MCF 10A (cell line): ENCODE measurements around the gene MRPS9. TPM values are rescaled to one million over a fixed set of nuclear protein-coding genes. Genes with fewer than 3 reads are reported as not detected.

Experiments used
- BruUV-seq: library from RNA; stranded (reverse); fragments of 400-500 nt; replicated peaks from 2 replicates; lab custom pipeline; 2021; lab: Mats Ljungman, UMichigan
- CTCF ChIA-PET: fragments of 300-600 bp; sonication (Branson Sonifier 250); formaldehyde crosslinking; extraction: SDS; loops from one replicate; lab custom pipeline; 2021; ENCODE audit warnings: antibody characterized with exemption, inconsistent platforms; lab: Yijun Ruan, JAX
- POLR2A ChIA-PET: fragments of 300-600, 350-650 bp; sonication (Branson Sonifier 250); formaldehyde crosslinking; extraction: SDS; loops from one replicate; lab custom pipeline; 2020; ENCODE audit warnings: antibody characterized with exemption, inconsistent platforms; lab: Yijun Ruan, JAX
- DNase-seq: peaks from one replicate; pipeline ENCODE4 v3.0.0-alpha.2; 2018; ENCODE audit not compliant: unreplicated experiment
- H3K27ac Mint-ChIP-seq: one replicate; pipeline ENCODE4 v1.8.0; 2022; ENCODE audit warnings: mild to moderate bottlenecking, low read depth, mixed read lengths; ENCODE audit not compliant: unreplicated experiment
- H3K27me3 Mint-ChIP-seq: one replicate; pipeline ENCODE4 v1.8.0; 2022; ENCODE audit warnings: mixed read lengths; ENCODE audit not compliant: insufficient read depth, unreplicated experiment
- H3K36me3 Mint-ChIP-seq: one replicate; pipeline ENCODE4 v1.8.0; 2022; ENCODE audit warnings: mild to moderate bottlenecking, moderate library complexity, mixed read lengths; ENCODE audit not compliant: insufficient read depth, unreplicated experiment
- H3K4me1 Mint-ChIP-seq: one replicate; pipeline ENCODE4 v1.8.0; 2022; ENCODE audit warnings: mixed read lengths; ENCODE audit not compliant: insufficient read depth, unreplicated experiment
- H3K4me3 Mint-ChIP-seq: one replicate; pipeline ENCODE4 v1.8.0; 2022; ENCODE audit warnings: mild to moderate bottlenecking, moderate library complexity, mixed read lengths; ENCODE audit not compliant: unreplicated experiment
- H3K9me3 Mint-ChIP-seq: one replicate; pipeline ENCODE4 v1.8.0; 2022; ENCODE audit warnings: mixed read lengths; ENCODE audit not compliant: unreplicated experiment
- CTCF ChIP-seq: fragments of 200-600 bp; IDR thresholded peaks from one replicate; pipeline ENCODE4 v1.8.0; 2022; ENCODE audit warnings: antibody characterized with exemption, mild to moderate bottlenecking; ENCODE audit not compliant: unreplicated experiment
- intact Hi-C: fragments of 100-400 bp; cut with micrococcal nuclease; formaldehyde crosslinking; loops from 2 replicates; pipeline ENCODE4 v1.14.1; 2022
- total RNA-seq: library from RNA; stranded (reverse); gene quantifications from 2 replicates; pipeline ENCODE4 v1.2.3, GENCODE V29; 2022

MRPS9 gene
- total RNA-seq, 1 experiment from 2014 or later, result 40.0 TPM

GRCh38 chr2:105149272-105149671 is 111.4 kb downstream of the MRPS9 start:
- H3K4me3 Mint-ChIP-seq, result no peak overlapping the region
- H3K9me3 Mint-ChIP-seq, result no peaks in the 10 kb centered on the region
- POLR2A ChIA-PET, result interaction anchor here (0.9 kb wide), 1 partner anchor 54 kb away, joined by 3 read pairs; no protein-coding TSS in a partner anchor
- DNase-seq, result no peak
- no peaks in the 10 kb centered on the region for H3K4me1 Mint-ChIP-seq
- intact Hi-C loops, result no loop called here
- no peak for TF ChIP-seq CTCF
- no peaks in the 10 kb centered on the region for H3K36me3 Mint-ChIP-seq
- no TSS peak for BruUV-seq
- no peak overlapping the region for H3K27ac Mint-ChIP-seq
- peaks cover 44% of the 10 kb centered on the region for H3K27me3 Mint-ChIP-seq
- CTCF ChIA-PET, result interaction anchor here (0.7 to 1.2 kb wide), 3 partner anchors 31 to 323 kb away, joined by 3 to 5 read pairs (median 4); no protein-coding TSS in a partner anchor

Other genes starting within 250 kb of the MRPS9 start
- not detected in 2 replicates for gene POU3F3, start 184.0 kb upstream of the MRPS9 start, total RNA-seq
- not detected in 2 replicates for gene GPR45, start 203.7 kb downstream of the MRPS9 start, total RNA-seq